ENCODE results near the gene RNF215. TPM values are rescaled to one million over a fixed set of nuclear protein-coding genes. Genes with fewer than 3 reads are reported as not detected.

The RNF215 gene
- total RNA-seq, 4 donors from 2014 or later: 8.6 to 28.9 (median 13.0) TPM

- TF ChIP-seq CTCF (IDR thresholded peaks at IDR 0.05): no peak
- no peak for TF ChIP-seq POLR2A (IDR thresholded peaks at IDR 0.05)
- Histone ChIP-seq H3K9me3 (peaks cover 0 to 3% (median 0%) of the 10 kb centered on the region in 4 donors), H3K36me3 (peaks cover 0 to 4% (median 0%) of the 10 kb centered on the region in 3 donors), H3K4me1 (peaks cover 0 to 5% (median 0%) of the 10 kb centered on the region in 4 donors), H3K27me3 (no peaks in the 10 kb centered on the region), H3K4me3 (no peak overlapping the region), H3K27ac (no peak overlapping the region)
- DNase-seq: no peak
Measured at GRCh38 chr22:30433227-30433626, 46.0 kb upstream of the RNF215 start.

- Histone ChIP-seq H3K9me3 (peaks cover 0 to 3% (median 0%) of the 10 kb centered on the region in 4 donors), H3K27me3 (no peaks in the 10 kb centered on the region), H3K4me3 (no peak overlapping the region), H3K27ac (no peak overlapping the region), H3K36me3 (peaks cover 0 to 4% (median 0%) of the 10 kb centered on the region in 3 donors), H3K4me1 (peaks cover 0 to 5% (median 0%) of the 10 kb centered on the region in 4 donors)
- DNase-seq: no peak
- no peak for TF ChIP-seq POLR2A (IDR thresholded peaks at IDR 0.05)
- no peak for TF ChIP-seq CTCF (IDR thresholded peaks at IDR 0.05)
Measured at GRCh38 chr22:30432520-30432919, 45.3 kb upstream of the RNF215 start.

- Histone ChIP-seq H3K4me3 (no peak overlapping the region), H3K27ac (no peak overlapping the region), H3K36me3 (peaks cover 0 to 4% (median 0%) of the 10 kb centered on the region in 3 donors), H3K27me3 (no peaks in the 10 kb centered on the region), H3K4me1 (peaks cover 0 to 5% (median 0%) of the 10 kb centered on the region in 4 donors), H3K9me3 (peaks cover 0 to 3% (median 0%) of the 10 kb centered on the region in 4 donors)
- TF ChIP-seq POLR2A (IDR thresholded peaks at IDR 0.05) (no peak), CTCF (IDR thresholded peaks at IDR 0.05) (no peak)
- no peak for DNase-seq
Measured at GRCh38 chr22:30432096-30432495, 44.9 kb upstream of the RNF215 start.

- no peak for DNase-seq
- TF ChIP-seq CTCF (IDR thresholded peaks at IDR 0.05): no peak
- no peak for TF ChIP-seq POLR2A (IDR thresholded peaks at IDR 0.05)
Measured at GRCh38 chr22:30430933-30431332, 43.7 kb upstream of the RNF215 start.

GRCh38 chr22:30429887-30430286 is 42.7 kb upstream of the RNF215 start:
- Histone ChIP-seq H3K9me3 (no peaks in the 10 kb centered on the region), H3K4me1 (peaks cover 0 to 5% (median 2%) of the 10 kb centered on the region in 4 donors), H3K36me3 (peaks cover 0 to 4% (median 0%) of the 10 kb centered on the region in 3 donors), H3K27ac (no peak overlapping the region), H3K27me3 (no peaks in the 10 kb centered on the region), H3K4me3 (no peak overlapping the region)
- no peak for DNase-seq
- TF ChIP-seq POLR2A (IDR thresholded peaks at IDR 0.05): no peak

More at GRCh38 chr22:30430933-30431332, 43.7 kb upstream of the RNF215 start:
- Histone ChIP-seq H3K27ac (no peak overlapping the region), H3K4me3 (no peak overlapping the region), H3K4me1 (peaks cover 0 to 5% (median 0%) of the 10 kb centered on the region in 4 donors), H3K9me3 (peaks cover 0 to 3% (median 0%) of the 10 kb centered on the region in 4 donors), H3K27me3 (no peaks in the 10 kb centered on the region), H3K36me3 (peaks cover 0 to 4% (median 0%) of the 10 kb centered on the region in 3 donors)

GRCh38 chr22:30427871-30428270 is 40.7 kb upstream of the RNF215 start:
- Histone ChIP-seq H3K4me3 (no peak overlapping the region), H3K36me3 (peaks cover 0 to 4% (median 0%) of the 10 kb centered on the region in 3 donors), H3K27ac (no peak overlapping the region), H3K27me3 (no peaks in the 10 kb centered on the region), H3K9me3 (no peaks in the 10 kb centered on the region), H3K4me1 (peaks cover 0 to 15% (median 7%) of the 10 kb centered on the region in 4 donors)
- TF ChIP-seq POLR2A (IDR thresholded peaks at IDR 0.05): no peak
- no peak for TF ChIP-seq CTCF (IDR thresholded peaks at IDR 0.05)
- no peak for DNase-seq
